Tibial nerve (tissue), 4 donors: ENCODE data around the gene STX8.

ENCODE experiments used
- EP300 ChIP-seq, 2 donors: sonication (generic); formaldehyde crosslinking; IDR thresholded peaks; one replicate each; pipeline ENCODE4 v1.6.1; 2017; ENCODE audit warnings: antibody characterized with exemption in 2 of 2, mild to moderate bottlenecking in 1 of 2
- POLR2A ChIP-seq, 2 donors: fragments of 450-650 bp; IDR thresholded peaks; one replicate each; pipeline ENCODE4 v1.6.1; 2017; ENCODE audit warnings: antibody characterized with exemption in 2 of 2, mild to moderate bottlenecking in 2 of 2, moderate library complexity in 2 of 2
- TF ChIP-seq, protein P1 (sequence below), 5 experiments: fragments of 200-600 bp in 3 of 5; fragments of 450-650 bp in 2 of 5; sonication (generic) in 3 of 5; IDR thresholded peaks; one replicate each; pipeline ENCODE4 v1.5.1; 2016 to 2019; ENCODE audit warnings: antibody characterized with exemption in 5 of 5, mild to moderate bottlenecking in 3 of 5, moderate library complexity in 2 of 5

DNA sequence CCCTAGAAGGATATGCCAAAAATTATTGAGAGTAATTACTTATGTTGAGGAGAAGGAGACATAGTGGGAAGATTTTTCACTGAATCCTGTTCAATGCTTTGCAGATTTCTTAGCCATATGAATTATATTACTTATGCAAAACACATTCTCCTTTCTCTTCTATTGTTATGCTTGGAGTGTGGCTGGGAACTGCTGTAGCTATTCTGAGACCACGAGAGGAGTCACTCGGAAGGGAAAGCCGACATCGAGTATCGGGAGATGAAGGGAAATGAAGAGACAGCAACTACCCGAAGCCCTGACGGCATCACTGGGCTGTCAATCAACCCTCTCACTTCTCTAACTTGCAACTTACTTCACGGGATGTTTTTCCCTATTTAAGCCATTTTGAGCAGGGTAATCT lies 39.6 kb downstream of the STX8 start:
- no peak for TF ChIP-seq POLR2A (IDR thresholded peaks at IDR 0.05)
- TF ChIP-seq EP300 (IDR thresholded peaks at IDR 0.05), result no peak
- TF ChIP-seq, protein P1, sequence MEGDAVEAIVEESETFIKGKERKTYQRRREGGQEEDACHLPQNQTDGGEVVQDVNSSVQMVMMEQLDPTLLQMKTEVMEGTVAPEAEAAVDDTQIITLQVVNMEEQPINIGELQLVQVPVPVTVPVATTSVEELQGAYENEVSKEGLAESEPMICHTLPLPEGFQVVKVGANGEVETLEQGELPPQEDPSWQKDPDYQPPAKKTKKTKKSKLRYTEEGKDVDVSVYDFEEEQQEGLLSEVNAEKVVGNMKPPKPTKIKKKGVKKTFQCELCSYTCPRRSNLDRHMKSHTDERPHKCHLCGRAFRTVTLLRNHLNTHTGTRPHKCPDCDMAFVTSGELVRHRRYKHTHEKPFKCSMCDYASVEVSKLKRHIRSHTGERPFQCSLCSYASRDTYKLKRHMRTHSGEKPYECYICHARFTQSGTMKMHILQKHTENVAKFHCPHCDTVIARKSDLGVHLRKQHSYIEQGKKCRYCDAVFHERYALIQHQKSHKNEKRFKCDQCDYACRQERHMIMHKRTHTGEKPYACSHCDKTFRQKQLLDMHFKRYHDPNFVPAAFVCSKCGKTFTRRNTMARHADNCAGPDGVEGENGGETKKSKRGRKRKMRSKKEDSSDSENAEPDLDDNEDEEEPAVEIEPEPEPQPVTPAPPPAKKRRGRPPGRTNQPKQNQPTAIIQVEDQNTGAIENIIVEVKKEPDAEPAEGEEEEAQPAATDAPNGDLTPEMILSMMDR (IDR thresholded peaks at IDR 0.05), result no peak
